Measurements from ENCODE around the gene GRK3.
A peak's percentile ranks its signal among the peaks of the same experiment; 100 is the strongest.
"Not testable (repeated sequence)": the region's sequence is repeated elsewhere in the genome, so short reads cannot be mapped to it uniquely, and the experiment has no call there.

Gene GRK3

DNA sequence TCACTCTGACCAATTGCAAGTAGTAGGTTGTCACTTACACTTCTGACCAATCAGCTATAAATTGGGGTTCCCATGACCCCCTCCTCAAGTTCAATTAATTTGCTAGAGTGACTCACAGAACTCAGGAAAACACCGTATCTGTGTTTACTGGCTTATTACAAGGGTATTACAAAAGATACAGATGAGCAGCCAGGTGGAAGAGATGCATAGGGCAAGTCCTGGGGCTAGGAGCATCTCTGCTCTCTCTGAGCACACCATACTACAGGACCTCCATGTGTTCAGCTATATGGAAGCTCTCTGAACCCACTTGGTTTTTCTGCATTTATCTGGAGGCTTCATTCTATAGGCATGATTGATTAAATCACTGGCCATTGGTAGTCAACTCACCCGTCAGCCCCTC is 11.3 kb upstream of the GRK3 start:
- Histone ChIP-seq H3K9me3 (ENCODE audit: low read length) (no peaks in the 10 kb centered on the region), H3K9ac (ENCODE audit: low read length) (no peak overlapping the region), H3K4me1 (ENCODE audit: insufficient read depth, low read length) (peaks cover 20% of the 10 kb centered on the region), H3K27me3 (ENCODE audit: control insufficient read depth in 1 of 2, insufficient read depth in 2 of 2, low read length in 2 of 2) (no peaks in the 10 kb centered on the region), H3K36me3 (ENCODE audit: insufficient read depth, low read length) (no peaks in the 10 kb centered on the region), H3K4me3 (ENCODE audit: low read depth in 1 of 2, low read length in 2 of 2) (no peak overlapping the region), H3K27ac (ENCODE audit: low read depth, low read length) (no peak overlapping the region)

DNA sequence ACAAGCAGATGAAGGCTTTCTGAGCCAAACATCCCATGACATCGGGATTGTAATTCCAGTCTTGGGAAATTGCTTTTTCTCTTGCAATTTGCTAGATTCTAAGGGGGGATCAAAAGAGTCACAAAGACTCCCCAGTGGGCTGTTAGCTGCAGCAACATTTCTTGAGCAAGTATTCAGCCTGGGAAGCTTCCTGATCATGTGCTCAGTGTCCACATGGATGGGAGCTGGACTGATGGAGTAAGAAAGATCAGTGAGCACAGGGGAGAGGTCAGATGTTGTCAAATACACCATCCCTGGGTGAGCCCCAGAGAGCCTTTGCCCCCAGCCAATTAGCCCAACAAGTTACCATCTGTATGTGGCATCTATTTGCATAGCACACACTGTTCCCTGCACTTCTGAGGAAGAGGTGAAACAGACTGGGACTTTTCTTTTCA is 10.2 kb upstream of the GRK3 start:
- peaks cover 26% of the 10 kb centered on the region for H3K4me1 ChIP-seq (ENCODE audit: insufficient read depth, low read length)
- no peaks in the 10 kb centered on the region for H3K36me3 ChIP-seq (ENCODE audit: insufficient read depth, low read length)
- H3K4me3 ChIP-seq (ENCODE audit: low read depth in 1 of 2, low read length in 2 of 2): no peak overlapping the region
- no peaks in the 10 kb centered on the region for H3K27me3 ChIP-seq (ENCODE audit: control insufficient read depth in 1 of 2, insufficient read depth in 2 of 2, low read length in 2 of 2)
- no peak overlapping the region for H3K9ac ChIP-seq (ENCODE audit: low read length)
- H3K9me3 ChIP-seq (ENCODE audit: low read length): no peaks in the 10 kb centered on the region
- H3K27ac ChIP-seq (ENCODE audit: low read depth, low read length): no peak overlapping the region

DNA sequence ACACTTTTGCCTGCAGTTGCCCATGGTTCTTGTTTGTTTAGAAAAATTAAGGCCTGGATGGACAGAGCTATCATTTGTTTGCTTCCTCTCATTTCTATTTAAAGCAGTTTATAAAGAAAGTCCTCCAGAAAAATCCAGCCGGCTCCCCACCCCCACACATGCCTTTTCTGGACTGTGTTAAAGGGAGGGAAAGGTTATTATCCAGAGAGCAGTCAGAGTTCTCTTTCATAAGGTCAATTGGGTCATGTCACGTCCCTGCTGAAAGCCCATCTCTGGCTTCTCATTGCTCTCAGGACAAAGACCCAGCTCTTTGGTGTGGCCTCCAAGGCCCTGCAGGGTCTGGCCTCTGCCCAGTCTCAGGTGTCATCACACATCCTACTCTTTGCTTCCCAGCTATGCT is 9.8 kb upstream of the GRK3 start:
- peaks cover 26% of the 10 kb centered on the region for H3K4me1 ChIP-seq (ENCODE audit: insufficient read depth, low read length)
- no peak overlapping the region for H3K4me3 ChIP-seq (ENCODE audit: low read depth in 1 of 2, low read length in 2 of 2)
- H3K27ac ChIP-seq (ENCODE audit: low read depth, low read length): no peak overlapping the region
- no peaks in the 10 kb centered on the region for H3K27me3 ChIP-seq (ENCODE audit: control insufficient read depth in 1 of 2, insufficient read depth in 2 of 2, low read length in 2 of 2)
- H3K9me3 ChIP-seq (ENCODE audit: low read length): no peaks in the 10 kb centered on the region
- H3K9ac ChIP-seq (ENCODE audit: low read length): no peak overlapping the region
- H3K36me3 ChIP-seq (ENCODE audit: insufficient read depth, low read length): no peaks in the 10 kb centered on the region

DNA sequence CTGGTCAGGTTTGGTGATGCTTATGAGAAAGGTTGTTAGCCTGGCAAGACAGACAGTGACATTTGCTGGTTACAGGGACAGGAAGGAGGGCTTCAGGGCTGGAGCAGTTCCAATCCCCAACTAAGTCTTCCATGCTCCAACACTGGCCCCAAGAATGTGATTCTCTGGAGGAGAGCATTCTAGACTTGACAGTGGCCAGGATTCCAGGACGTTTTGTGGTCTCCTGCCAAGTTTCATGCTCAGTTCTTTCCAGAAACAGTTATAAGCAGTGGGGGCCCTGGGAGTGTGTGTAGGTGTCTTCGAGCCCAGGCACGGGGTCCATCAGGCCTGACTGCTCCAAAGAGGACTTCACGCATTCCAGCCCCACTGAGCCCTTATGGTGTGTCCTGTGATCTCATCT is 8.9 kb upstream of the GRK3 start:
- Histone ChIP-seq H3K27ac (ENCODE audit: low read depth, low read length) (no peak overlapping the region), H3K9ac (ENCODE audit: low read length) (no peak overlapping the region), H3K36me3 (ENCODE audit: insufficient read depth, low read length) (no peaks in the 10 kb centered on the region), H3K9me3 (ENCODE audit: low read length) (no peaks in the 10 kb centered on the region), H3K4me3 (ENCODE audit: low read depth in 1 of 2, low read length in 2 of 2) (no peak overlapping the region), H3K27me3 (ENCODE audit: control insufficient read depth in 1 of 2, insufficient read depth in 2 of 2, low read length in 2 of 2) (no peaks in the 10 kb centered on the region), H3K4me1 (ENCODE audit: insufficient read depth, low read length) (peaks cover 26% of the 10 kb centered on the region)

DNA sequence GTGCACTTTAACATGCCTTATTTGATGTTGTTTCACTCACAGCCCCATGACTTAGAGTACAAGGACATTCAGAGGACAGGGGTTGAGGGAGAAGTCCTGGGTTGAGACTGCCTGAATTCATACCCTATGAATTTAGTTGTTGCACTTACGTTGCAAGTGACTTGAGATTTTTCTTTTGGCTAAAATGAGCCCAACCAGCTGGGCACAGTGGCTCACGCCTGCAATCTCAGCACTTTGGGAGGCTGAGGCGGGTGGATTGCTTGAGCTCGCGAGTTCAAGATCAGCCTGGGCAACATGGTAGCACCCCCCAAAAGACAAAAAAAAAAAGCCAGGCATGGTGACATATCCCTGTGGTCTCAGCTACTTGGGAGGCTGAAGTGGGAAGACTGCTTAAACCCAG is 7.3 kb upstream of the GRK3 start:
- Histone ChIP-seq H3K27me3 (ENCODE audit: control insufficient read depth in 1 of 2, insufficient read depth in 2 of 2, low read length in 2 of 2) (no peaks in the 10 kb centered on the region), H3K4me1 (ENCODE audit: insufficient read depth, low read length) (peaks cover 26% of the 10 kb centered on the region), H3K4me3 (ENCODE audit: low read depth in 1 of 2, low read length in 2 of 2) (no peak overlapping the region), H3K36me3 (ENCODE audit: insufficient read depth, low read length) (no peaks in the 10 kb centered on the region), H3K9me3 (ENCODE audit: low read length) (no peaks in the 10 kb centered on the region), H3K9ac (ENCODE audit: low read length) (no peak overlapping the region), H3K27ac (ENCODE audit: low read depth, low read length) (no peak overlapping the region)

DNA sequence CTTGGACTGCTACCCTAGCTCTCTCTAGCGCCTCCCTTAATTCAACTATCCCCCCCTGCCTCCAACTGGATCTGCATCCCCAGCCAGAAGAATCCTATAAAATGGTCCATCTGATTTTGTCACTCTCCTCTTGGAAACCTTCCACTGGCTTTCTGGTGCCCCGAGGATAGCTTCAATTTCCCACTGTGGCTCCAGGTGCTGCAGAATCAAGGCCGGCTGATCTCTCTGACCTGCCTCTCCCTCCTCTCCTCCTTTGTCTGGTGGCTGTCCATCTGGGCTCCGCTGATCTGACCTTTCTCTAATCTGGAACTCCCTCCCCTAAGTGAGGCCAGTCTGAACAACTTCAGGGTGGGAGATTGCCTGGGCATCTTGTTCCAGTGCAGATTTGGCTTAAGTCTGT is 6.1 kb upstream of the GRK3 start:
- Histone ChIP-seq H3K9me3 (ENCODE audit: low read length) (no peaks in the 10 kb centered on the region), H3K27ac (ENCODE audit: low read depth, low read length) (no peak overlapping the region), H3K4me3 (ENCODE audit: low read depth in 1 of 2, low read length in 2 of 2) (no peak overlapping the region), H3K4me1 (ENCODE audit: insufficient read depth, low read length) (peaks cover 26% of the 10 kb centered on the region), H3K9ac (ENCODE audit: low read length) (no peak overlapping the region), H3K36me3 (ENCODE audit: insufficient read depth, low read length) (no peaks in the 10 kb centered on the region), H3K27me3 (ENCODE audit: control insufficient read depth in 1 of 2, insufficient read depth in 2 of 2, low read length in 2 of 2) (no peaks in the 10 kb centered on the region)

DNA sequence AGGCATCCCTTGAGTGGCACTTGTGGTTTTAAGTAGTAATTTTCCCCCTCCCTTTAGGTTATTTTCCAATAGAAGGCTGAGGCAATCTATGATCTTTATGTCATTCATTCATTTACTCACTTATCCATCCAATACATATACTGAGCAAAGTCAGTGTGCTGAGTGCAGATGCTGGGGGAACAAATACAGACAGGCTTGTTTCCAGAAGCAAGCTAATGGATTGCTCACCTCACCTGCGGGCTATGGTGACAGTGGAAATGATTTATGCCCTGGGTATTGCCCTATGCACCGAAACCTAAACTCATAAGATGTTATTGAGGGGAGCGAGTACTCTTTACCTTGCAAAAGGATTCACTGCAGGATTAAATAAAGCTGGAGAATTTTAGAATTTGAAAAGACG is 4.6 kb upstream of the GRK3 start:
- not testable (repeated sequence) for H3K36me3 ChIP-seq (ENCODE audit: insufficient read depth, low read length)

DNA sequence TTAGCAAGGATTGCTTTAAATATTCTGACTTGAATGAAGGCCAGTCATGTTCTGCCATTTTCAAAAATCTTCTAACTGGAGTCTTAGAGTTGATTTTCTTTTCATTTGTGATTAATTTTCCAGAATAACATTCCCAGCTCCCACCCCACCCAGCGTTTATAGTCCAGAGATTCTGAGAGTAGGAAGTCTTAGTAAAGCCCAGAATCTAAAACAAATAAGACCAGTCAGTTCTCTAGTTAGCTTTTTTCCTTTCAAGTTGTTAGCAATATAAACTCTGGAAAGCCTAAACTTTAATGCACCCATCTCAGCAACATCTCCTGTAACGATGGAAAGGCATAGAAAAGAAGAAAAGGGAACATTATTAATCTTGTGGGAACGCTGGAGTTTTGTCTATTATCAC is 3.3 kb upstream of the GRK3 start:
- not testable (repeated sequence) for H3K27me3 ChIP-seq (ENCODE audit: control insufficient read depth in 1 of 2, insufficient read depth in 2 of 2, low read length in 2 of 2); H3K36me3 ChIP-seq (ENCODE audit: insufficient read depth, low read length); H3K4me3 ChIP-seq (ENCODE audit: low read depth in 1 of 2, low read length in 2 of 2); H3K9ac ChIP-seq (ENCODE audit: low read length); H3K27ac ChIP-seq (ENCODE audit: low read depth, low read length); H3K9me3 ChIP-seq (ENCODE audit: low read length)
- H3K4me1 ChIP-seq (ENCODE audit: insufficient read depth, low read length): peaks cover 13% of the 10 kb centered on the region

More for the DNA sequence above, 4.6 kb upstream of the GRK3 start:
- not testable (repeated sequence) for H3K27ac ChIP-seq (ENCODE audit: low read depth, low read length); H3K4me3 ChIP-seq (ENCODE audit: low read depth in 1 of 2, low read length in 2 of 2); H3K9ac ChIP-seq (ENCODE audit: low read length); H3K9me3 ChIP-seq (ENCODE audit: low read length); H3K27me3 ChIP-seq (ENCODE audit: control insufficient read depth in 1 of 2, insufficient read depth in 2 of 2, low read length in 2 of 2)
- peaks cover 25% of the 10 kb centered on the region for H3K4me1 ChIP-seq (ENCODE audit: insufficient read depth, low read length)

DNA sequence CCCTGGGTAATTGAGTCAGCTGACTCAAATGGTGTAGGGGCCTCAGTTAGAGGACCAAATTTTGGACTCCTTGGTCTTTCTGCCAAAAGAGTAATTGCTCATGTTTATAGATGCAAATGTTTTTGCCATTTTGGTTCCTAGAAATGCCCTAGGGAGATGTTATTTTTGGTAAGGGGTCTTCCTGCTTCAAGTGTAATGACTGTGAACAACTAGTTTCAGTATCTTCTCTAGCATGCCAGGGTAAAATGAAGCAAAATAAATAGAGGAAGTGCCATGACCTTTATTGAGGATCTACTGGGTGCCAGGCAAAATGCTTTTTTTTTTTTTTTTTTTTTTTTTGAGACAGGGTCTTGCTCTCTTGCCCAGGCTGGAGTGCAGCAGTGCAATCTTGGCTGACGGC is 2.5 kb upstream of the GRK3 start:
- H3K9me3 ChIP-seq (ENCODE audit: low read length); H3K36me3 ChIP-seq (ENCODE audit: insufficient read depth, low read length); H3K4me3 ChIP-seq (ENCODE audit: low read depth in 1 of 2, low read length in 2 of 2); H3K27ac ChIP-seq (ENCODE audit: low read depth, low read length); H3K9ac ChIP-seq (ENCODE audit: low read length); H3K27me3 ChIP-seq (ENCODE audit: control insufficient read depth in 1 of 2, insufficient read depth in 2 of 2, low read length in 2 of 2): not testable (repeated sequence)
- peaks cover 13% of the 10 kb centered on the region for H3K4me1 ChIP-seq (ENCODE audit: insufficient read depth, low read length)

DNA sequence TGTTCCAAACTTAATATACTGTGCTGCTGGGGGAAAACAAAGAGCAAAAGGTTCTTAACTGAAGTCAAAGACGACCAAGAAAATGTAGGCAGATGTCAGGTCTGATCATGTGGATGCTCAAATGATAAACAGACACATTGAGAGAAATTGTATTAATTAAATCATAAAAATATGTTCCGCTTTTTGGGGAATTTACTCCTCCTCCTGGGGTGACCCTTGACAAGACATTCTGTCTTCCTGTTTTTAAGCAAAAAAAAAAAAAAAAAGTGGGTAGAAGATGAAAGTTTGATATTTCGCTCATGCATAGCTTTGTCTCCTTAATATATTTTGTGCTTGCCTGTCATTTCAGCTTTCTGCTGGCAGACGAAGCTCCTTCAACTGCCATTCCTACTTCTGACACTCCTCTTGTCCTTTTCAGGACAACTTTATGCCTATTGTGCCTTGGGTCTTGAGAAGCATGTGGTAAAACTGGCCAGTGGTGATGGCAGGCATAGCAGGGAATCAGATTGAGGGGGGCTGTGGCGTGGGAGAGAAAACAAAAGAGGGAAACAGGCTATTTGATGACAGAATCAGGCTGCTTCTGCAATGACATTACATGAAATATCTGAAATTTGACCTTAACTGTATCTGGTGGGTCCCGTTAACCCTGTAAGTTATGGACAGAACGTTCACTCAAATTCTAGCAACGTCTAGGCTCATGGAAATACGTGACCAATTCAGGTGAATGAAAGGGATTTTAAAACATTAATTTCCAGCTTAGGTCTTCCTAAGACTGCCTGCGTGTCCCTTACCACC is 1.3 kb upstream of the GRK3 start:
- H3K36me3 ChIP-seq (ENCODE audit: insufficient read depth, low read length); H3K27me3 ChIP-seq (ENCODE audit: control insufficient read depth in 1 of 2, insufficient read depth in 2 of 2, low read length in 2 of 2); H3K9me3 ChIP-seq (ENCODE audit: low read length); H3K9ac ChIP-seq (ENCODE audit: low read length): not testable (repeated sequence)
- H3K4me3 ChIP-seq (ENCODE audit: low read depth in 1 of 2, low read length in 2 of 2): peak overlapping the region in 1 of 2 donors; percentile 65
- H3K27ac ChIP-seq (ENCODE audit: low read depth, low read length): peak overlapping the region; percentile 86
- H3K4me1 ChIP-seq (ENCODE audit: insufficient read depth, low read length): peaks cover 18% of the 10 kb centered on the region

DNA sequence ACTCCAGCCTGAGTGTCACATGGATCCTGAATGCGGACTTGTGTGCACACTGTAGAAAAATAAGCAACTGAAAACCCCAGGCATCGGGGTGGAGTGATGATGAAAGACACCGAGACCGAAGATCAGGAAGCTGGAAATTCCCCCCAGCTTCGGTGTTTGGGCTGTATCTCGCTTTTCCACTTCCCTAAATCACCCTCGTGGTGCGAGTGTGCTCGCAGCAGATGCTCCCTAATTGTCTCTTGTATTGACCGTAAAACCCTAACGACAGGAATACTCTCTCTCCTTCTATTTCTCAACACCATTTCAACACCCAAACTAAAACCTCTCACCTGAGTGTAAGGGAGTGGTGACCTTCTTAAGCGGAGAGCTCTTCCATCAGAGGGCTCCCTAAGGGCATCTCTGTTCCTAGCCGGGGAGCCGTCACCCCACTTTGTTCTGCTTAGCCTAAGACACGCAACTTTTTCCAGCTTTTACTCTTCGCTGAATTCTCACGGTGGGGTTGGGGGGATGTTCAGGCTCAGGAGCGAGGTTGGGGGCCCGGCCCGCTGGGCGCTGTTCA is 635 bp upstream of the GRK3 start:
- H3K27me3 ChIP-seq (ENCODE audit: control insufficient read depth in 1 of 2, insufficient read depth in 2 of 2, low read length in 2 of 2): no peaks in the 10 kb centered on the region
- peak overlapping the region; percentile 50 to 65 for H3K4me3 ChIP-seq (ENCODE audit: low read depth in 1 of 2, low read length in 2 of 2)
- peaks cover 16% of the 10 kb centered on the region for H3K4me1 ChIP-seq (ENCODE audit: insufficient read depth, low read length)
- no peaks in the 10 kb centered on the region for H3K9me3 ChIP-seq (ENCODE audit: low read length)
- H3K9ac ChIP-seq (ENCODE audit: low read length): peak overlapping the region; percentile 32
- H3K36me3 ChIP-seq (ENCODE audit: insufficient read depth, low read length): no peaks in the 10 kb centered on the region
- peak overlapping the region; percentile 86 for H3K27ac ChIP-seq (ENCODE audit: low read depth, low read length)

All from muscle layer of colon (tissue), 2 donors.